Natural killer cell (primary cell): Measurements from ENCODE around the gene RBM5. TPM values are rescaled to one million over a fixed set of nuclear protein-coding genes. Genes with fewer than 3 reads are reported as not detected.

ENCODE experiments used
- ATAC-seq, 3 donors: fragments of 150-1000 bp in 2 of 3; fragments of 200-7000 bp in 1 of 3; cut with Tn5 transposase; 1 replicate in 1 of 3; 2 replicates in 2 of 3; pipeline ENCODE4 v1.10.0; 2021; ENCODE audit warnings: mild to moderate bottlenecking in 2 of 3, moderate library complexity in 2 of 3
- DNase-seq, 2 donors: peaks; one replicate each; pipeline versions ENCODE4 v3.0.0 to v3.0.0-alpha.2; 2013 to 2021; ENCODE audit warnings: mixed read lengths in 1 of 2
- H3K27ac ChIP-seq: one replicate; pipeline ENCODE4 v1.5.1; 2013; ENCODE audit warnings: mild to moderate bottlenecking, low read length
- H3K27me3 ChIP-seq: one replicate; pipeline ENCODE4 v1.6.1; 2013; ENCODE audit warnings: low read length; ENCODE audit not compliant: control insufficient read depth, insufficient read depth
- H3K36me3 ChIP-seq: one replicate; pipeline ENCODE4 v1.6.1; 2013; ENCODE audit warnings: low read length; ENCODE audit not compliant: control insufficient read depth, insufficient read depth
- H3K4me1 ChIP-seq: one replicate; pipeline ENCODE4 v1.6.1; 2013; ENCODE audit warnings: low read length; ENCODE audit not compliant: control insufficient read depth, insufficient read depth
- H3K4me3 ChIP-seq: one replicate; pipeline ENCODE4 v1.5.1; 2013; ENCODE audit warnings: low read length
- H3K9me3 ChIP-seq: one replicate; pipeline ENCODE4 v1.6.1; 2013; ENCODE audit warnings: low read length; ENCODE audit not compliant: control insufficient read depth, insufficient read depth
- H3K27ac Mint-ChIP-seq, 2 donors: one replicate each; pipeline ENCODE4 v1.8.0; 2022; ENCODE audit warnings: mild to moderate bottlenecking in 2 of 2, mixed read lengths in 2 of 2, moderate library complexity in 1 of 2
- H3K27me3 Mint-ChIP-seq, 2 donors: one replicate each; pipeline ENCODE4 v1.8.0; 2022; ENCODE audit warnings: low read depth in 2 of 2, mixed read lengths in 2 of 2
- H3K36me3 Mint-ChIP-seq: one replicate; pipeline ENCODE4 v1.8.0; 2022; ENCODE audit warnings: mixed read lengths
- H3K4me1 Mint-ChIP-seq, 2 donors: one replicate each; pipeline ENCODE4 v1.8.0; 2022; ENCODE audit warnings: mixed read lengths in 2 of 2
- H3K4me3 Mint-ChIP-seq: one replicate; pipeline ENCODE4 v1.8.0; 2022; ENCODE audit warnings: mild to moderate bottlenecking, moderate library complexity, mixed read lengths
- H3K9me3 Mint-ChIP-seq, 2 donors: one replicate each; pipeline ENCODE4 v1.8.0; 2022; ENCODE audit warnings: mixed read lengths in 2 of 2
- WGBS: methylation state at CpG from one replicate; pipeline ENCODE4 v1.1.7; 2013; ENCODE audit warnings: missing lambda C conversion rate; ENCODE audit not compliant: insufficient coverage; 5-methylcytosine and 5-hydroxymethylcytosine counted together
- intact Hi-C: fragments of 100-400 bp; cut with micrococcal nuclease; formaldehyde crosslinking; loops from one replicate; pipeline ENCODE4 v1.14.2; 2022
- total RNA-seq, 4 donors: library from RNA; stranded (reverse); fragments of 120-200 nt in 1 of 4; gene quantifications; one replicate each; pipeline versions ENCODE4 v1.2.3 to v1.2.4, GENCODE V29; 2013 to 2022
- TF ChIP-seq, protein P1 (sequence below): fragments of 200-600 bp; IDR thresholded peaks from one replicate; pipeline ENCODE4 v1.8.0; 2022; ENCODE audit warnings: antibody characterized with exemption

RBM5 gene
- total RNA-seq, 3 donors from 2014 or later (not counting 1 experiment from before 2014, with no cell fraction given) = 359 to 473 (median 401) TPM

DNA sequence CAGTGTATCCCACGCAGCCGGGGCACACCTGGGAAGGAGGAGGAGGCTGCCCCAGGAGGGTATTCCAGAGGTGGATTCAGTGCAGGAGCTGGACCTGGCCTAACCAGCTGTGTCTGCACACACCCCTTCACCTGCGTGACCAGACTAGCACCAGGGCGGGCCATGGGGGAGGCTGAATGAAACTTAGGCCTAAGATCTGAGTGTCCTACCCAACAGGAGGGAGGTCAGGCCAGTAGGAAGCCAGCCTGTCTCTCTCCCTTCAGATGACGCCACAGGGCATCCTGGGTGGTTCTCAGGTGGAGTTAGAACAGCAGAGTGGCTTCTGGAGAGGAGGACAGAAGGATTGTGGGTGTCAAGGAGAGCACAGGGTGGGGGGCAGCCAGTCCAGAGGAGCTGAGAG is 63.0 kb downstream of the RBM5 start:
- intact Hi-C loops = no loop called here
- Mint-ChIP-seq H3K4me1 (peaks cover 6 to 24% of the 10 kb centered on the region in 2 donors), H3K36me3 (no peaks in the 10 kb centered on the region), H3K9me3 (no peaks in the 10 kb centered on the region), H3K27me3 (peaks cover 16 to 22% of the 10 kb centered on the region in 2 donors), H3K27ac (no peak overlapping the region), H3K4me3 (no peak overlapping the region)
- no peak for DNase-seq
- Histone ChIP-seq H3K27me3 (peaks cover 18% of the 10 kb centered on the region), H3K9me3 (no peaks in the 10 kb centered on the region), H3K4me3 (no peak overlapping the region), H3K4me1 (peaks cover 17% of the 10 kb centered on the region), H3K27ac (no peak overlapping the region), H3K36me3 (no peaks in the 10 kb centered on the region)
- TF ChIP-seq, protein P1, sequence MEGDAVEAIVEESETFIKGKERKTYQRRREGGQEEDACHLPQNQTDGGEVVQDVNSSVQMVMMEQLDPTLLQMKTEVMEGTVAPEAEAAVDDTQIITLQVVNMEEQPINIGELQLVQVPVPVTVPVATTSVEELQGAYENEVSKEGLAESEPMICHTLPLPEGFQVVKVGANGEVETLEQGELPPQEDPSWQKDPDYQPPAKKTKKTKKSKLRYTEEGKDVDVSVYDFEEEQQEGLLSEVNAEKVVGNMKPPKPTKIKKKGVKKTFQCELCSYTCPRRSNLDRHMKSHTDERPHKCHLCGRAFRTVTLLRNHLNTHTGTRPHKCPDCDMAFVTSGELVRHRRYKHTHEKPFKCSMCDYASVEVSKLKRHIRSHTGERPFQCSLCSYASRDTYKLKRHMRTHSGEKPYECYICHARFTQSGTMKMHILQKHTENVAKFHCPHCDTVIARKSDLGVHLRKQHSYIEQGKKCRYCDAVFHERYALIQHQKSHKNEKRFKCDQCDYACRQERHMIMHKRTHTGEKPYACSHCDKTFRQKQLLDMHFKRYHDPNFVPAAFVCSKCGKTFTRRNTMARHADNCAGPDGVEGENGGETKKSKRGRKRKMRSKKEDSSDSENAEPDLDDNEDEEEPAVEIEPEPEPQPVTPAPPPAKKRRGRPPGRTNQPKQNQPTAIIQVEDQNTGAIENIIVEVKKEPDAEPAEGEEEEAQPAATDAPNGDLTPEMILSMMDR = no peak
- WGBS = 93% methylated on average over 5 of the region's 5 CpGs
- no peak for ATAC-seq

DNA sequence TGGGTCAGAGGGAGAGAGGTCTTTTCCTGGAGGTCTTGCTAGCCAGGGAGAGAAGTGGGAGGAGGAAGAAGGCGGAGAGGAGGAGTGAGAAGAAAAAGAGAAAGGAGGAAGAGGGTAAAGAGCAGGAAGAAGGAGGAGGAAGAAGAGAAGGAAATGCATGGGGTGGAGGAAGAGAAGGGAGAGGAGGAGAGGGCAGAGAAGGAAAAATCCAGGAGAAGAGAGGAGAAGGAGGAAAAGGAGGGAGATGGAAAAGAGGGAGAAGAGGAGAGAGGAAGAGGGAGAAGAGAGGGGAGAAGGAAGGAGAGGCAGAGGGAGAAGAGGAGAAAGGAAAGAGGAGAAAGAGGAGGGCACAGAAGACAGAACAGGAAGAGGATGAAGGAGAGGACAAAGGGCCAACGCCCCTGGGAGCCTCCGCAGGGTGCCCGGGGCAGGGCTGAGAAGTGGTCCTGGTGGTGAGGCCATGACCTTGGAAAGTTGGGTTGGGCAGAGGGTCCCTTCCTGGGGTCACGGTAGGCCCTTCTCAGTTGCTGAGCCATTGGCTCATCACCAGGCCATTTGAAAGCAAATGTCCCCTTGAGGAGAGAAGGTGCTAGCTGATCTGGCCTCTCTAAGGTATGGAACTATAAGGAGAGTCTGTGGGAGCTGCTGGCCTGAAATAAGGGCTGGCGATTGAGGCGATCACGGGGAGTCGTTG is 65.2 kb downstream of the RBM5 start:
- Mint-ChIP-seq H3K27me3 (peaks cover 23 to 37% of the 10 kb centered on the region in 2 donors), H3K9me3 (no peaks in the 10 kb centered on the region), H3K4me3 (peak overlapping the region; percentile 90), H3K27ac (no peak overlapping the region), H3K36me3 (no peaks in the 10 kb centered on the region), H3K4me1 (peaks cover 6 to 29% of the 10 kb centered on the region in 2 donors)
- WGBS = 49% methylated on average over 9 of the region's 9 CpGs
- Histone ChIP-seq H3K9me3 (no peaks in the 10 kb centered on the region), H3K4me3 (no peak overlapping the region), H3K4me1 (peaks cover 18% of the 10 kb centered on the region), H3K27ac (no peak overlapping the region), H3K36me3 (no peaks in the 10 kb centered on the region), H3K27me3 (peaks cover 20% of the 10 kb centered on the region)
- DNase-seq (no peak), ATAC-seq (no peak)
- intact Hi-C loops = no loop called here
- TF ChIP-seq, protein P1 = no peak

DNA sequence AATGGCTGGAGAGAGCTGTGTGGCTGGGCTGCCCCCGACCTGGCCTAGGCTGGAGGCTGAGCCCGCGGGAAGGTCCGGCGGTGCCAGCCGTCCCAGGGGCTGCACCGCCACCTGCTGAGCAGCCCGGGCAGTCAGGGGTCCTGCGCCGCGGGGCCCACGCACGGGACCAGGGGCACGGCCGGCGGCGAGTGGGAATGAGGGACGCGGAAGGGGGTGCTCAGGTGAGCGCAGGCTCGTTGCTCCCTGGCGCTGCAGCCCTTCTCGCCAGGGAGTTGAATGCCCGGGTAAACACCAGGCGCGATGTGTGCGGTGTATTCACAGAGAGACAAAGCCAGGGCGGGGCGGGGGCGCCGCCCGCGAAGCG is 65.7 kb downstream of the RBM5 start:
- TF ChIP-seq, protein P1 = no peak
- no peak overlapping the region for H3K27ac ChIP-seq
- peaks cover 18% of the 10 kb centered on the region for H3K4me1 ChIP-seq
- Mint-ChIP-seq H3K9me3 (no peaks in the 10 kb centered on the region), H3K27ac (no peak overlapping the region), H3K4me1 (peaks cover 6 to 29% of the 10 kb centered on the region in 2 donors), H3K4me3 (peak overlapping the region; percentile 90), H3K36me3 (no peaks in the 10 kb centered on the region), H3K27me3 (peaks cover 23 to 37% of the 10 kb centered on the region in 2 donors)
- WGBS = 1% methylated on average over 34 of the region's 34 CpGs
- intact Hi-C loops = no loop called here
- no peak for DNase-seq
- H3K36me3 ChIP-seq = no peaks in the 10 kb centered on the region
- peak; percentile 6 to 32 (median 11) for ATAC-seq
- no peak overlapping the region for H3K4me3 ChIP-seq
- H3K9me3 ChIP-seq = no peaks in the 10 kb centered on the region
- H3K27me3 ChIP-seq = peaks cover 20% of the 10 kb centered on the region
